Stomach (tissue), 4 donors: Measurements from ENCODE around the gene CAMK2A.

Source experiments
- CTCF ChIP-seq, 7 experiments: fragments of 450-650 bp in 4 of 7; fragments of 200-600 bp in 3 of 7; sonication (generic) in 3 of 7; IDR thresholded peaks; one replicate each; pipeline ENCODE4 v1.5.1; 2016 to 2019; ENCODE audit warnings: antibody characterized with exemption in 7 of 7, control low read depth in 2 of 7, mild to moderate bottlenecking in 1 of 7
- POLR2A ChIP-seq, 4 donors: fragments of 450-650 bp; IDR thresholded peaks; one replicate each; pipeline ENCODE4 v1.6.1; 2016; ENCODE audit warnings: antibody characterized with exemption in 4 of 4, control low read depth in 2 of 4, mild to moderate bottlenecking in 1 of 4, moderate library complexity in 1 of 4
- POLR2AphosphoS5 ChIP-seq, 3 donors: sonication (generic); formaldehyde crosslinking; IDR thresholded peaks; one replicate each; pipeline ENCODE4 v1.6.1; 2016; ENCODE audit warnings: antibody characterized with exemption in 3 of 3

GRCh38 chr5:150176745-150177477 is 112.7 kb downstream of the CAMK2A start:
- TF ChIP-seq CTCF (IDR thresholded peaks at IDR 0.05) (no peak), POLR2A (IDR thresholded peaks at IDR 0.05) (no peak), POLR2AphosphoS5 (IDR thresholded peaks at IDR 0.05) (no peak)
